T-helper 2 cell treated with Interferon-gamma antibody and Interleukin-4, amounts not matched to agents 5 μg/mL and 100 μg/mL, for 36 hours (primary cell): ENCODE measurements around the gene ABHD4.
"Not testable (repeated sequence)": the region's sequence is repeated elsewhere in the genome, so short reads cannot be mapped to it uniquely, and the experiment has no call there.

Source experiments
- DNase-seq: peaks from one replicate; pipeline ENCODE4 v3.0.0; 2021; ENCODE audit warnings: low spot score
- H3K27ac Mint-ChIP-seq: one replicate; pipeline ENCODE4 v1.8.0; 2021; ENCODE audit warnings: mild to moderate bottlenecking, mixed read lengths
- H3K27me3 Mint-ChIP-seq: one replicate; pipeline ENCODE4 v1.8.0; 2021; ENCODE audit warnings: low read depth, mixed read lengths
- H3K36me3 Mint-ChIP-seq: one replicate; pipeline ENCODE4 v1.8.0; 2021; ENCODE audit warnings: low read depth, mixed read lengths
- H3K4me1 Mint-ChIP-seq: one replicate; pipeline ENCODE4 v1.8.0; 2021; ENCODE audit warnings: low read depth, mixed read lengths
- H3K4me3 Mint-ChIP-seq: one replicate; pipeline ENCODE4 v1.8.0; 2022; ENCODE audit warnings: mild to moderate bottlenecking, moderate library complexity, mixed read lengths
- H3K9me3 Mint-ChIP-seq: one replicate; pipeline ENCODE4 v1.8.0; 2021; ENCODE audit warnings: mixed read lengths

The ABHD4 gene

GRCh38 chr14:22556990-22557623, 41.0 kb upstream of the ABHD4 start:
- Mint-ChIP-seq H3K4me3 (peak overlapping the region; percentile 81), H3K4me1 (peaks cover 88% of the 10 kb centered on the region), H3K9me3 (no peaks in the 10 kb centered on the region), H3K27me3 (peaks cover 4% of the 10 kb centered on the region), H3K27ac (peak overlapping the region; percentile 97), H3K36me3 (peaks cover 23% of the 10 kb centered on the region)
- DNase-seq: peak; percentile 88

- no peak for DNase-seq
- H3K4me3 Mint-ChIP-seq: peak overlapping the region; percentile 81
- peaks cover 18% of the 10 kb centered on the region for H3K36me3 Mint-ChIP-seq
- H3K27ac Mint-ChIP-seq: peak overlapping the region; percentile 97
- H3K27me3 Mint-ChIP-seq: peaks cover 4% of the 10 kb centered on the region
- H3K4me1 Mint-ChIP-seq: peaks cover 87% of the 10 kb centered on the region
- no peaks in the 10 kb centered on the region for H3K9me3 Mint-ChIP-seq
Measured at GRCh38 chr14:22557846-22558220, 40.3 kb upstream of the ABHD4 start.

DNA sequence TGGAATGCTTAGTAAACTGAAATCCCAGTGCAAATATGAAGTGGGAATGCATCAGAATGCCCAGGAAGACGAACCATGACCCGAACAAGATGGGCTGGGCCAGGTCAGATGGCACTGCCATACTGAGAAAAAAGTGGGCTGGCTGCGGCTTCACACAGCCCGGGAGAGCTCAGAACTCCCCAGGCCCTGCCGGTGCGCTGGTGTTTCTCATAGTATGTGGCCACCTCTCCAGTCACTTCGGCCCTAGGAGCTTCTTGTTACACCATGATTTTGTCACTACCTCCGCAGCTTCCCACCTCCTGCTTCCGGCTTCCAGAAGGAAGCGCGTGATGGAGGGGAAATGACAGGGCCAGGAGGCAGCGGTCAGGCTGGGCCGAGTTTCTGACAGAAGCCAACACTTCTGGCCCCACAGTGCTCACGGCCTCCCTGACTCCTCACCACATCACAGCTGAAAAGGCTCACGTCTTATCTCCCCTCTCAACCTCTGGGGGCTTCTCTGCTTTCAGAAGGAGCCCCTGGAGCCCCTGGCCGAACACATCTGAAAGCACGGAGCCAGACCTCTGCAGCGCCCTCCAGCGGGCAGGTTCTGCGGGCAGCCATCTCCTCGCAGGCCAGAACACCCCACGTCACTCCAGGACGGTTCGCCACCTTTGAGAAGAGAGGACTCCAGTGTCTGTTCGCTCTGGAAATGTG, 39.7 kb upstream of the ABHD4 start:
- Mint-ChIP-seq H3K9me3 (no peaks in the 10 kb centered on the region), H3K27me3 (peaks cover 4% of the 10 kb centered on the region), H3K36me3 (peaks cover 16% of the 10 kb centered on the region), H3K4me3 (peak overlapping the region; percentile 81), H3K4me1 (peaks cover 88% of the 10 kb centered on the region), H3K27ac (peak overlapping the region; percentile 97)
- DNase-seq: peak; percentile 76

DNA sequence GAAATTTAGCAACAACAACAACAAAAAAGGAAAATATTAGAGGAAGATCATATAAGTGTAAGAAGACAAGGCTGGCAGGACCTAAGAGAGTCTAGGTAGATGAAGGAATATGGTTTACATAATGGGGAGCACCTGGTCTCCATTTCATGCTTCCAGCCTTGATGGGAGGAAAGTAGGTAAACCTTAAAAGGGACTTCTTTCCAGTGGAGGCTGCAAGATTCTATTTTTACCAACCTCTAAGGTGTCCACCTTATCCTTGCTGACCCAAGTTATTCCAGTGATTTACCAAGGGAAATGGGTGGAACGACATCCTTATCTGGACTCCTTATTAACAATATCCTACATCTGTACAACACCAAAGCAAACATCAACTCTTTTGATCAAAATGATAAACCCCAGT, 39.1 kb upstream of the ABHD4 start:
- DNase-seq: no peak
- Mint-ChIP-seq H3K36me3 (peaks cover 14% of the 10 kb centered on the region), H3K27ac (peak overlapping the region; percentile 97), H3K4me1 (peaks cover 89% of the 10 kb centered on the region), H3K4me3 (peak overlapping the region; percentile 81), H3K9me3 (no peaks in the 10 kb centered on the region), H3K27me3 (peaks cover 4% of the 10 kb centered on the region)

DNA sequence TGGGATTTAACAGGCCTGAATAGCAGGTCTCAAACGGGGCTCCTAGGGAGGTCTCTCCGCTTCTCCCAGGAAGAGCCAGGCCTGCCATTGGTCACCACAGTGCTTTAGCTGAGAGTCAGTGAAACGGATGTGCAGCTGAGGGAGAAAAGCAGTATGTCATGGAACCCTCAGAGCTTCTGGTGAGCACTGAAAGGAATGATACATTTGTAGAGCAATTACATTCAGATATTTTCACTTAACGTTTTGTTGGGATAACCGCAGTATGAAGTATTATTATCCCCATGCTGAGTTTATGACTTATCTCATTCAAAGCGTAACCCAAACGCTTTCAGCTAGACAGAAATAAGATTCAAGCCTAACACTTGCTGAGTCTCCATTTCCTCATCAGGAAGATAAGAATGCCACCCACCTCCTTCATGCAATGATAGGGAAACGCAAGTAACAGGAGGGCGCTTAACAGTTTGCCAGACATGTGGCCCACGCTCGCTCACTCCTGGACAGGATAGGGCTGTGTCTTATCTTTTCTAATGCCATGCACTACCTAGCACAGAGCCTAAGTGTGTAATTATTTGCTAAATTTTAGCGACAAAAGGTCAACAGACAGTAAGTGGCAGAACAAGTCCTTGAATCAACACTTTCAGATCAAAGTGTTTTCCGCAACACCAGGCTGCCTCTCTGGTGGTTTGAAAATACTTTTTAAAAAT, 37.3 kb upstream of the ABHD4 start:
- Mint-ChIP-seq H3K4me1 (peaks cover 92% of the 10 kb centered on the region), H3K9me3 (no peaks in the 10 kb centered on the region), H3K27ac (peak overlapping the region; percentile 96), H3K36me3 (peaks cover 25% of the 10 kb centered on the region), H3K27me3 (peaks cover 4% of the 10 kb centered on the region), H3K4me3 (peak overlapping the region; percentile 78)
- DNase-seq: peak; percentile 72

DNA sequence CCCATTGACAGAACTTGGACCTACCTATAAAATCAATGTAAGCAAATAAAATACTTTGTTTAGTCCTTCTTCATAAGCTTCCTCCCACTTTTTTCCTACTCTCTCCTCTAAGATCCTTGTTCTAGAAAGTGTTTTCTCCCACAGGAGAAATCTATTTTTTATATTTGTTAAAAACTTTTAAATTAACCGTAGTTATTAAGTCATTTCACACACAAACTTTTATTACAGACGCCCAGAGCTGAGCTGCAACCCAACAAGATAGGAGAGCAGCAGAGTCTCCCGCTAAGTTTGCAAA, 36.8 kb upstream of the ABHD4 start:
- Mint-ChIP-seq H3K27ac (peak overlapping the region; percentile 96), H3K9me3 (no peaks in the 10 kb centered on the region), H3K36me3 (peaks cover 26% of the 10 kb centered on the region), H3K4me3 (peak overlapping the region; percentile 78), H3K4me1 (peaks cover 91% of the 10 kb centered on the region), H3K27me3 (peaks cover 1% of the 10 kb centered on the region)
- no peak for DNase-seq

GRCh38 chr14:22561661-22562579, 36.2 kb upstream of the ABHD4 start:
- Mint-ChIP-seq H3K9me3 (no peaks in the 10 kb centered on the region), H3K36me3 (peaks cover 27% of the 10 kb centered on the region), H3K4me3 (peak overlapping the region; percentile 78), H3K27ac (peak overlapping the region; percentile 96), H3K4me1 (peaks cover 93% of the 10 kb centered on the region), H3K27me3 (no peaks in the 10 kb centered on the region)
- peak; percentile 90 for DNase-seq

DNA sequence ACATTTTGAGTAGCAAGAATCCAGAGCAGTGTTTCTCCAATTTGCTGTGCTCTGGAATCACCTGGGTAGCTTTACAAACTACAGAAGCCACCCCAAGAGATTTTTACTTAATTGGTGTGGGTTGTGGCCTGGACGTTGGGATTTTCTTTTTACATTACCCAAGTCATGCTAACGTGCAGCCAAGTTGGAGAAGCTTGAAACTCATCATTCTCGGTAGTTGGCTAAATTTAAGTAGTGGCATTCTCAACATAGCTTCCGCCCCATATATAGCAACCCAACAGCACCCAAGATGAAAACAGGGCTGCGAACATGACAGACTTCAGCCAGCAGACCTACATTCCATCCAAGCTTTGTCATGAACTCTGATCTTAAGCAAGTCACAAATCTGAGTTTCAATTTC, 34.1 kb upstream of the ABHD4 start:
- peaks cover 42% of the 10 kb centered on the region for H3K36me3 Mint-ChIP-seq
- peak overlapping the region; percentile 96 for H3K27ac Mint-ChIP-seq
- no peaks in the 10 kb centered on the region for H3K27me3 Mint-ChIP-seq
- peak overlapping the region; percentile 50 for H3K4me3 Mint-ChIP-seq
- H3K4me1 Mint-ChIP-seq: peaks cover 93% of the 10 kb centered on the region
- DNase-seq: no peak
- no peaks in the 10 kb centered on the region for H3K9me3 Mint-ChIP-seq

- DNase-seq: no peak
- Mint-ChIP-seq H3K4me1 (peaks cover 93% of the 10 kb centered on the region), H3K27me3 (no peaks in the 10 kb centered on the region), H3K4me3 (peak overlapping the region; percentile 50), H3K9me3 (no peaks in the 10 kb centered on the region), H3K27ac (peak overlapping the region; percentile 96), H3K36me3 (peaks cover 47% of the 10 kb centered on the region)
Measured at GRCh38 chr14:22564463-22564862, 33.6 kb upstream of the ABHD4 start.

- Mint-ChIP-seq H3K27me3 (no peaks in the 10 kb centered on the region), H3K27ac (peak overlapping the region; percentile 96), H3K36me3 (peaks cover 51% of the 10 kb centered on the region), H3K4me3 (peak overlapping the region; percentile 62), H3K4me1 (peaks cover 89% of the 10 kb centered on the region), H3K9me3 (no peaks in the 10 kb centered on the region)
- DNase-seq: no peak
Measured at GRCh38 chr14:22565391-22565945, 32.6 kb upstream of the ABHD4 start.

- H3K36me3 Mint-ChIP-seq: peaks cover 53% of the 10 kb centered on the region
- not testable (repeated sequence) for DNase-seq, H3K27me3 Mint-ChIP-seq, H3K9me3 Mint-ChIP-seq
- peak overlapping the region; percentile 96 for H3K27ac Mint-ChIP-seq
- peak overlapping the region; percentile 62 for H3K4me3 Mint-ChIP-seq
- H3K4me1 Mint-ChIP-seq: peaks cover 84% of the 10 kb centered on the region
Measured at GRCh38 chr14:22566266-22566665, 31.8 kb upstream of the ABHD4 start.

- Mint-ChIP-seq H3K9me3 (no peaks in the 10 kb centered on the region), H3K36me3 (peaks cover 55% of the 10 kb centered on the region), H3K4me3 (peak overlapping the region; percentile 67), H3K4me1 (peaks cover 79% of the 10 kb centered on the region), H3K27ac (peak overlapping the region; percentile 96), H3K27me3 (no peaks in the 10 kb centered on the region)
- DNase-seq: no peak
Measured at GRCh38 chr14:22566845-22567244, 31.3 kb upstream of the ABHD4 start.

DNA sequence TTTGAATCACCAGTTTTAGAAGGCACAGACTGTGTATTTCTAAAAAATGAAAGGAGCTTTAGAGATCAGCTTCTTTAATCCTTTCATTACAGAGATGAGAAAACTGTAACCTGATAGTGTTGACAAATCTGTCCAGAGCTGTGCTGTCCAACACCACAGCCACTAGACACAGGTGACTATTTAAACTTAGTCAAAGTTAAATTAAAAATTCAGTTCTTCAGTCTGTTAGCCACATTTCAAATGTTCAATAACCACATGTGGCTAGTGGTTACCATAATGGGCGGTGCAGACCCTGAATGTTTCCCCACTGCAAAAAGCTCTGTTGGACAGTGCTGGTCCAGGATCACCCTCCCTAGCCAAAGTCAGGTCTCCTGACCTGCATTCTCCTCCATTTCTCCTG, 30.7 kb upstream of the ABHD4 start:
- peak overlapping the region; percentile 67 for H3K4me3 Mint-ChIP-seq
- no peaks in the 10 kb centered on the region for H3K9me3 Mint-ChIP-seq
- H3K27me3 Mint-ChIP-seq: no peaks in the 10 kb centered on the region
- H3K4me1 Mint-ChIP-seq: peaks cover 73% of the 10 kb centered on the region
- DNase-seq: no peak
- peak overlapping the region; percentile 96 for H3K27ac Mint-ChIP-seq
- peaks cover 59% of the 10 kb centered on the region for H3K36me3 Mint-ChIP-seq
